Measurements from ENCODE around the gene PLAC8L1.
"Not testable (repeated sequence)": the region's sequence is repeated elsewhere in the genome, so short reads cannot be mapped to it uniquely, and the experiment has no call there.

PLAC8L1 gene

GRCh38 chr5:146105477-146105876 is at the start of gene PLAC8L1:
TSS of gene PLAC8L1 (minus strand) at chr5:146105577. CDS start at chr5:146104311, 1,266 bp downstream.
- DNase-seq (ENCODE audit: low spot score), result no peak

DNA sequence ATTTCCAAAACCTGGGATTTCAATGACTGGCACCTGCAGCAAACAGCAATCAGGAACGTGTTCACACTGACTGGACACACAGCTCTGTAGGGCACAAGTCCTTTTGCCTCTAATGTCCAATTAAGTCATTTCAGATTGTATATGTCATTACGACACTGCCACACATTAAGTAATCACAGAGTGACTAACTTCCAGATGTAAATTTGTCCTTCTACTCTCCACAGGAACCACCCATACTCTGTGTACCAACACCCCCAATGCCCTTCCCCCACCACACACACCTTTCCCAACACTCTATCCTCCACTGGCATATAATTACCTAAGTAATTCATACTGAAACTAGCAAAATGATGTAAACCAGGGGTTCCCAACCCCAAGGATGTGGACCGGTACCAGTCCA is 46.6 kb upstream of the PLAC8L1 start:
- no peak for DNase-seq (ENCODE audit: low spot score)

GRCh38 chr5:146137967-146138403 is 32.6 kb upstream of the PLAC8L1 start:
- DNase-seq (ENCODE audit: low spot score), result no peak

DNA sequence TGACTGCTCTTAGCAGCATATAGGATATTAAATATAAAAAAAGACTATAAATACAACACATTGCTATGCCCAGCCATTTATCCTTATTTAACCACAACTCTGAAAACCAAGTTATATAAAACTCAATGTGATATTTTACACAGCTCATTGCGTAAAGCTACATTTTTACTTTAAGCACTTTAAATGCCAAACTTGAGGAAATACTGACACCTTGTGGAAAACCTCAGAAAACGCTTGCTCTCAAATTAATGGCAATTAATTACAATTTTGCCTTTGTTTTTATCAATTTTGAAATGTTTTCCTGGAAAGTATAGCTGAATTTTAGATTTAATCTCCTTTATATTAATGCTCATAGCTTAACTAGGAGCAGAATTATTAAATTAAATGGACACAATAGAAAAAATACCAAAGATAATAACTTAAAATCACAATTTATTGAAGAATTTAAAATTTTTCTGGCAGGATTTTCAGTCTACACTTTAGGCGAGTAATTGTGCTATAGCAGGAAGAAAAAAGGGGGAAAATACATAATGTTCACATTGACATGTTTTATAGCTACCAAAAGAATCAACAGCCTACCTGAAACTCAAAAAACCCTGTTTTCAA is 25.2 kb upstream of the PLAC8L1 start:
- peak; percentile 15 for DNase-seq (ENCODE audit: low spot score)

DNA sequence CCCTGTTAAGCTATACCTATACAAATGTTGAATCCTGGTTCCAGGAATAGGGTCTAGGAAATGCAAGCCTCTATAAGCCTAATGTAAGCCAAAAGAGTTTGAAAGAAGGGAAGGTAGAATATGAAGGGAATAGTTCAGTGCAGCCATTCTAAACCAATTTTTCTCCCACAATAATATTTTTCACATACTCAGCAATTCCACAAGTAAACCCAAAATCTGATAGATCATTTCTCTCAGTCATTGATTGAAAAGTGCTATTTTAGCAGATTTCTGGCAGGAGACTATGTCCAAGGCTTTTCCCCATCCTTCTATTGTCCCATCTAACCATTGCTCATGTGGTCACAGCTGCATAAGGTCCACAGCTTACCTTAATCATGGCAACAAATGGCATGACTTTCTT is 20.7 kb upstream of the PLAC8L1 start:
- DNase-seq (ENCODE audit: low spot score), result no peak

GRCh38 chr5:146124580-146124979 is 19.2 kb upstream of the PLAC8L1 start:
- DNase-seq (ENCODE audit: low spot score), result no peak

DNA sequence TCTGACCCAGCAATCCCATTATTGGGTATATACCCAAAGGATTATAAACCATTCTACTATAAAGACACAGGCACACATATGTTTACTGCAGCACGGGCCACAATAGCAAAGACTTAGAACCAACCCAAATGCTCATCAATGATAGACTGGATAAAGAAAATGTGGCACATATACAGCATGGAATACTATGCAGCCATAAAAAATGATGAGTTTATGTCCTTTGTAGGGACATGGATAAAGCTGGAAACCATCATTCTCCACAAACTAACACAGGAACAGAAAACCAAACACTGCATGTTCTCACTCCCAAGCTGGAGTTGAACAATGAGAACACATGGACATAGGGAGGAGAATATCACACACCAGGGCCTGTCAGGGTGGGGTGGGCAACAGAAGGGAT is 16.1 kb upstream of the PLAC8L1 start:
- not testable (repeated sequence) for DNase-seq (ENCODE audit: low spot score)

- DNase-seq (ENCODE audit: low spot score), result no peak
These were observed 12.9 kb upstream of the PLAC8L1 start for GRCh38 chr5:146118322-146118721.

DNA sequence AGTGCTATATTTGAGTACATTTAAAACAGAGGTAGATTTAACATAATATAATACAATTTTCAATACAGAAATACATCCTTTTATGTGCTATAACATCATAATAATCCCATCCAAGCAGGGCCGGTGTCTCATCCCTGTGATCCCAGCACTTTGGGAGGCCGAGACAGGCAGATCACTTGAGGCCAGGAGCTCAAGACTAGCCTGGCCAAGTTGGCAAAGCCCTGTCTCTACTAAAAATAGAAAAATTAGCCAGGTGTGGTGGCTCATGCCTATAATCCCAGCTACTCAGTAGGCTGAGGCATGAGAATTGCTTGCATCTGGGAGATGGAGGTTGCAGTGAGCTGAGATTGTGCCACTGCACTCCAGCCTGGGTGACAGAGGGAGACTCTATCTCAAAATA is 11.8 kb upstream of the PLAC8L1 start:
- DNase-seq (ENCODE audit: low spot score), result not testable (repeated sequence)

GRCh38 chr5:146116361-146116760 is 11.0 kb upstream of the PLAC8L1 start:
- DNase-seq (ENCODE audit: low spot score), result no peak

DNA sequence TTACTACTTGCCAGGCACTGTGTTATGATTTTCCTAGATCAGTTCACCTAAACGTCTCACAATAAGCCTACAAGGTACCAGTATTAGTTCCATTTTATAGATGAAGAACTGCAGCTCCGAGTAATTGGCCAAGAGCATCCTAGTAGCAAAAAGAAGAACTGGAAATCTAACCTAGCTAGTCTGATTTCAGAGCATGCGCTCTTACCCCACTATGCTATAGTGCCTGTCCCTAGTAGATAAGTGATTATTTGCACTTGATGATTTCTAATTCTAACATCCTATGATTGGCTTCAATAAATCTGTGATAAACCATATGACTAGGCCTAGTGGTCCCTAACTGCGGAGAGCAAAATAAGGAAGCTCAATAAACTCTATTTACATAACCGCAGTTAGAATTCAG is 7.1 kb upstream of the PLAC8L1 start:
- no peak for DNase-seq (ENCODE audit: low spot score)

GRCh38 chr5:146111409-146111808 is 6.0 kb upstream of the PLAC8L1 start:
- DNase-seq (ENCODE audit: low spot score), result no peak

GRCh38 chr5:146109379-146109778 is 4.0 kb upstream of the PLAC8L1 start:
- no peak for DNase-seq (ENCODE audit: low spot score)

GRCh38 chr5:146108870-146109269 is 3.5 kb upstream of the PLAC8L1 start:
- DNase-seq (ENCODE audit: low spot score), result not testable (repeated sequence)

GRCh38 chr5:146107901-146108300 is 2.5 kb upstream of the PLAC8L1 start:
- no peak for DNase-seq (ENCODE audit: low spot score)

DNA sequence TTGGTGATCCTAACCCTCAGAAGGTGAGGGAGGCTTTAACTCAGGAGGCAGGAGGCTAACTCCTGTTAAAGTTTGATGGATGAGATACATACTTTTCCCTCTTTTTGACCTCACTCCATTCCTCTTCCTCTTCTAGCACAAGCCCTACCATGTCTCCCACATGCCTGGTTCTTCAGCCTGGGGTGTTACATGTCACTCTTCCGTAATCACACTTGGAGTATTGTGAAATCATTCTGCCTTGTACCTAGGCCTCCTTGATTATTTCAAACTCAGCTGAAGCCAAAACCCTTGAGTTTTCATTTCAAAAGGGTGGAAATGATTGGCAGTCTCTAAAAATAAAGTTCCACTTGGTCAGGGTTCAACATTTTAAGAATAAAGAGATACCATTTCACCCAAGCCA is 1.8 kb downstream of the PLAC8L1 start:
- DNase-seq (ENCODE audit: low spot score), result no peak

DNA sequence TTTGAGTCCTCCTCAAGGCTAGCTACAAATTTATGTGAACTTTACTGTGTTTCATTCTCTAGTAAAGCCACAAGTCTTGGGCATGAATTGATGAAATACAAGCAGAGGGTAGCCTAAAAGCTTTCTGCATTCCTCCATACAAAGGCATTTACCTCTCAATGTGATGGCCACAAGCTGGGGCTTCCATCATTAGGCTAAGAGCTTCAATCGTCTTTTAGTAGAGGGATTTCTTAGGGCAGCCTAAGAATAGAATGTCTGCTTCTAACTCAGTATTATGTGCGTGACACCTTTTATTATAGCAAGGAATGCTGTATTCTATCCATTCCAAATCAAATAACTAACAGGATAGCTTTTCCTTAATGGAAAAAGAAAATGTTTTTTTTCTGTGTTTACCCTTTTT is 3.7 kb downstream of the PLAC8L1 start:
- DNase-seq (ENCODE audit: low spot score), result no peak

DNA sequence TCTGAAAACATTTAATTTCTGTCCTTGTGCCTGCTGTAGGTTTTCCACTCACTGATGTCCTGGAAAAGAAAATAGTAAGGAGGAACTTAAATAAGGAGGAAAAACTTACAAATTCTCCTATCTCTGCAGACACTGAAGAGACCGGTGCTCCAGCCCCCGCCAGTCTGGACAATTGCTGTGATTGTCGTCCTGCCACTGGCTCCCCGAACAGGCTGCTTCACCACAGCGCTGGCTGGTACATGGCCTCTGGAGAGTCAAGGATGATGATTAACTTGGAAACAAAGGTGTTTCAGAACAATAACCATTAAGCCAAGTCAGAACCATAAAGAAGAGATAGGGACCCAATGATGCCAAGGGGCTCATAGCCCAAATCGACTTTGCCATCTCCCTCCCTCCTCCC is 7.3 kb downstream of the PLAC8L1 start:
- DNase-seq (ENCODE audit: low spot score), result no peak

- no peak for DNase-seq (ENCODE audit: low spot score)
These were observed 13.5 kb downstream of the PLAC8L1 start for GRCh38 chr5:146091881-146092280.

DNA sequence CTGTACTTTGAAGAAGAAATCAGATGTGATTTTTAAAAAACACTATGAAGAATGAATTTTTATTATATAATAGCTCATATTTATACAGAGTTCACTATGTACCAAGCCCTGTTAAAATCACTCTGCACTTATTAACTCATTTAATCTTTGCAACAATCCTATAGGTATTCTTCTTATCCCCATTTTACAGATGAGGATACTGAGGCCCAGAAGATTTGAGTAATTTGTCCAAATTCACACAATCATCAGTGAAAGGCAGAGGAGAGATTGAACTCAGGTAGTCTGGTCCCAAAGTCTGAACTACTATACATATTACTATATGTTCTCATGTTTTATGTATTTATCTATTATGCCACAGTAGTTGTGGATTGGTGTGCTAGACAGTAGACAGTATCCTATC is 16.1 kb downstream of the PLAC8L1 start:
- no peak for DNase-seq (ENCODE audit: low spot score)

DNA sequence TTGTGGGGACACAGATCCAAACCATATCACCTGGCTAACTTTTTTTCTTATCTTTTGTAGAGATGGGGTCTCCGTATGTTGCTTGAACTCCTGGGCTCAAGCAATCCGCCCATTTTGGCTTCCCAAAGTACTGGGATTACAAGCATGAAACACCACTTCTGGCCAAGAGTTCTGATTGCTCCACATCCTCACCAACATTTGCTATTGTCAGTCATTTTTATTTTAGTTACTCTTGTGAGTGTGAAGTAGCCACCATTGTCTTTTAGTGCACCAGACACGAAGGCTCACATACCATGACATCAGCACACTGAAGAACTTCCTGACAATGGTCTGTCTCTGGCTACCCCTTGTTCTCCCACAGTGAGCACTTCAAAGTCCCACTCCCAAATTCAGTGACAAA is 17.3 kb downstream of the PLAC8L1 start:
- DNase-seq (ENCODE audit: low spot score), result no peak

GRCh38 chr5:146084376-146084775 is 21.0 kb downstream of the PLAC8L1 start:
- DNase-seq (ENCODE audit: low spot score), result no peak

- no peak for DNase-seq (ENCODE audit: low spot score)
These were observed 22.6 kb downstream of the PLAC8L1 start for GRCh38 chr5:146082798-146083197.

DNA sequence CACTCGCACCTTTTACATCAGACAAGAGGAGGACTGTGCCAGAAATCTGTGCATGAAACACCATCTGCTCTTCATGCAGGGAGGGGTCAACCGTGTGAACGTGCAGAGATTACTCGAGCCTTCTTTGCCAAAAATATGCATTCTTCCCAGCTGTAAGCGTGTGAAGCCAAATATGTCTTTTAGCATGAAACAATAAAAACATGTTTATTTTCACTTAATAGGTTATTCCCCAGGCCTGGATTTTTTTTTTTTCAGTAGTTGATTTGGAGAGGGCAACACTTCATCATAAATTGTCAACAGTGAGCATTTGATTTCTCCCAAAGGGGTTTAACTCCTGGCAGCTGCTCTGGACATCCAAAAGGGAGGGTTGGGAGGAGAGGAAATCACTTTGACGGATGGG is 23.8 kb downstream of the PLAC8L1 start:
- no peak for DNase-seq (ENCODE audit: low spot score)
